Measurements from ENCODE around the gene PHF12.

DNA sequence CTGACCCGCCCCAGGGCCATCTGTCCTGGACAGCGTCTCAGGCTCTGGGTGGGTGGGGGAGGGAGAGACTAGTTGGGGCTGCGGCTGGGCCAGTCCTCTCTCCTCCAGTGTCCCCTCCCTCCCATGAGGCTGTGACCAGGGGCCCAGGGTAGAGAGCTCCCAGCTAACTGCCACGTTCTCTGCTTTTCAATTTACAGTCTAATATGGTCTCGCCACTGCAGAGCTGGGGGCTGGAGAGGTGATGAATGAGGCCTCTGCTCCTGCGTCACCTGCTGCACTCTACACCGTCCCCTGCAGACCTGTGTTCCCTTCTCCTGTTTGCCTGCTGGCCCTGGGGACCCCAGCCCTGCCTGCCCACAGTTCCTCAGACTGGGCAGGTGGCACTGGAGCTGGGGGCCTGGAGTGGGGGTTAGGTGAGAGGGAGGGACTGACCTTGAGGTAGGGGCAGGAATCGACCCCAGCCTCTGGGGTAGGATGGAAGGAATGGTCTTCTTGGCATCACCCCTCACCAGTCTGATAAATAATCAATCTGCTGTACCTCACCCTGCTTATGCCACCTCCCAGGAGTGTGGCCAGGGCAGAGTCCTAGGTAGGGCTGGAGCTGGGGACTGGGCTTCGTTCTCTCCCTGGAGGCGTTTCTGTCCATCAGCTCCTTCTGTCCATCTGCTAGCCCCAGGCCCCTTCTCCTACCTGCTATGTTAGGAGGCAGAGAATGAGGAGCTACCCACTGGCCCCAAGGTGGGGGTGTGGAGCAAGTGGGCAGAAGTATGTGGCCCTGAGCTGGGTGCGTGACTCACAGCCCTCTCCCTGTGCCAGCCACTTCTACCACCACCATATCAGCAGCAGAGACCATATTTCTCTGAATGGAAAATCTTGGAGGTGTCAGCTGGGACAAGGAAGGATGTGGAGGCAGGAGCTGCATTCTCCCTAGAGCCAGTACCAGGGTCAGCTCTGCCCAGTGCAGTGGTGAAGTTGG is 41.6 kb upstream of the PHF12 start:
- no peak for TF ChIP-seq EP300 (IDR thresholded peaks at IDR 0.05)
- TF ChIP-seq KDM5A (IDR thresholded peaks at IDR 0.05) = no peak
- TF ChIP-seq CEBPB (IDR thresholded peaks at IDR 0.05) = no peak
- TF ChIP-seq, protein P1, sequence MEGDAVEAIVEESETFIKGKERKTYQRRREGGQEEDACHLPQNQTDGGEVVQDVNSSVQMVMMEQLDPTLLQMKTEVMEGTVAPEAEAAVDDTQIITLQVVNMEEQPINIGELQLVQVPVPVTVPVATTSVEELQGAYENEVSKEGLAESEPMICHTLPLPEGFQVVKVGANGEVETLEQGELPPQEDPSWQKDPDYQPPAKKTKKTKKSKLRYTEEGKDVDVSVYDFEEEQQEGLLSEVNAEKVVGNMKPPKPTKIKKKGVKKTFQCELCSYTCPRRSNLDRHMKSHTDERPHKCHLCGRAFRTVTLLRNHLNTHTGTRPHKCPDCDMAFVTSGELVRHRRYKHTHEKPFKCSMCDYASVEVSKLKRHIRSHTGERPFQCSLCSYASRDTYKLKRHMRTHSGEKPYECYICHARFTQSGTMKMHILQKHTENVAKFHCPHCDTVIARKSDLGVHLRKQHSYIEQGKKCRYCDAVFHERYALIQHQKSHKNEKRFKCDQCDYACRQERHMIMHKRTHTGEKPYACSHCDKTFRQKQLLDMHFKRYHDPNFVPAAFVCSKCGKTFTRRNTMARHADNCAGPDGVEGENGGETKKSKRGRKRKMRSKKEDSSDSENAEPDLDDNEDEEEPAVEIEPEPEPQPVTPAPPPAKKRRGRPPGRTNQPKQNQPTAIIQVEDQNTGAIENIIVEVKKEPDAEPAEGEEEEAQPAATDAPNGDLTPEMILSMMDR (IDR thresholded peaks at IDR 0.05) = no peak
- TF ChIP-seq RAD21 (conservative IDR thresholded peaks at IDR 0.05 in 1 of 2, IDR thresholded peaks at IDR 0.05 in 1 of 2) = no peak
- TF ChIP-seq POLR2A (IDR thresholded peaks at IDR 0.05; ENCODE audit: low read length) = no peak

Measured in A549 (cell line).